GM21367 (cell line): Measurements from ENCODE around the gene MINDY4.

Experiments
- ATAC-seq: cut with Tn5 transposase; IDR thresholded peaks from one replicate; pipeline ENCODE4 v1.9.1; 2021; ENCODE audit not compliant: unreplicated experiment

MINDY4 gene

DNA sequence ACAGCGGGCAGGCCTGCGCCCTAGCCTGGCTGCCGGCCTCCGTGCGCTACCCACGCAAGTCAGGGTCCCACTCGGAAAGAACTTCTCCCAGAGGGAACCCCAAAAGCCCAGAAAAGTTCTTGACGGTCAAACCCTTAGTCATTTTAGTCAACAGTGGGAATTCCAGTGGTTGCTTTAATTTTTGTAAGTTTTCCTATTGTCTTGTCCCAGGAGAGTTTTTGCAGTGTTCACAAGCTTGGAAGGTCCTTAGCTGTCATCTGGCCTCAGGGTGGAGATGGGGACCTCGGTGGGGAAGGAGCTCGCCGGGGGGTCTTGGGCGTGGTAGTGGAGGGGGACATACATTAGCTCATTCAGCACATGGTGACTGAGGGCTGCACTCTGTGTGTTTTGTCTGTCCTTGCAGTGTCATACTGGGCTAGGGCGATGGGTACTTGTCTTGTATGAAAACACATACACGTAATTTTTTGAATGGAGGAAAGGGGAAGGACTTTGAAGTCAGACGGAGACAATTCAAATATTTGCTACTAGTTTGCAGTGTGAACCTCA lies 736 bp downstream of the MINDY4 start:
- no peak for ATAC-seq

DNA sequence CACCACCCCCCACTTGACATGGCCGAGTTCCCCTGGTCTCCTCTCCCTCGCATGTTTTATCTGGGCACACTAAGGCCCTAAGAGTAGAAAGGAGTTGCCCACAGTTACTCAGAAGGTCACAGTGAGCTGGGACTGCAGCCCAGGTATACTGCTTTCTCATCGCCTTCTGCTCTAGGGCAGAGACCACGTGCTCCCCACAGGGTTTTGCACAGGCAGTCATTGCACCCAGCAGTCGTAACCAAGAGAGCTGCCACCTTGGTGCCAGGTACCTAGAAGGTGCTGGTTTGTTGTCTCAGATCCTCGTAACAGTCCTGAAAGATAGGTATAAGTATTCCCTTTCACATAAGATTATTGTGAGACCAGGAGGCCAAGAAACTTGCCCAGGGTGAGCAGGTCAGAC lies 1.8 kb downstream of the MINDY4 start:
- no peak for ATAC-seq

DNA sequence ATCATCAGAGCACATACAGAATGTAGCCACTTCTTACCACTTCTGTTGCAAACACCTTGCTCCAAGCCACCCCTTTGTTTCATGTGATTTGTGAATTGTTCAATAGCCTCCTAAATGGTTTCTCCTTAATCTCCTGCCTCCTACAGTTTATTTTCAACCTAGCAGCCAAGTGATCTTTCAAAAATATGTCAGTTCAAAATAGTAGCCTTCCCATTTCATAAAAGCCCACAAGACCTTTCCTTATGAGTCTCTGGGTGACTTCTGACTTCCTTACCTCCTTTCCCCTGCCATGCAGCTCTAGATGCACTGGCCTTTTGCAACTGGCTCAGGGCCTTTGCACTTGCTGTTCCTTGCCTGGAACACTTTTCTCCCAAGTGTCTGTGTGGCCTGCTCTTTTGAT lies 4.8 kb downstream of the MINDY4 start:
- no peak for ATAC-seq

DNA sequence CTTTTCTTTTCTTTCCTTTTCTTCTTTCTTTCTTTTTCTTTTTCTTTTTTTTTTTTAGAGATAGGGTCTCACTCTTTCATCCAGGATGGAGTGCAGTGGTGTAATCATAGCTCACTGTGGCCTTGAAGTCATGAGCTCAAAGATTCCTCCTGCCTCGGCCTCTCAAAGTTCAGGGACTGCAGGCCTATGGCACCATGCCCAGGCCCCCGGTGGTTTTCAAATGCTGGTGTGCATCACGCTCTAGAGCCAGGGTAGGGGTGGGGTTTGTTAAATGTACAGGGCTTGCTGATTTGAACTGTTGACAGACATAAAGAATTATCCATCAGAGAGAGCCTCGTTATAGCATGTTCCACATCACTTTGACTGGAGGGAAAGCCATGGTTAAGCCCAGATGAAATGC lies 5.8 kb downstream of the MINDY4 start:
- ATAC-seq, result no peak

DNA sequence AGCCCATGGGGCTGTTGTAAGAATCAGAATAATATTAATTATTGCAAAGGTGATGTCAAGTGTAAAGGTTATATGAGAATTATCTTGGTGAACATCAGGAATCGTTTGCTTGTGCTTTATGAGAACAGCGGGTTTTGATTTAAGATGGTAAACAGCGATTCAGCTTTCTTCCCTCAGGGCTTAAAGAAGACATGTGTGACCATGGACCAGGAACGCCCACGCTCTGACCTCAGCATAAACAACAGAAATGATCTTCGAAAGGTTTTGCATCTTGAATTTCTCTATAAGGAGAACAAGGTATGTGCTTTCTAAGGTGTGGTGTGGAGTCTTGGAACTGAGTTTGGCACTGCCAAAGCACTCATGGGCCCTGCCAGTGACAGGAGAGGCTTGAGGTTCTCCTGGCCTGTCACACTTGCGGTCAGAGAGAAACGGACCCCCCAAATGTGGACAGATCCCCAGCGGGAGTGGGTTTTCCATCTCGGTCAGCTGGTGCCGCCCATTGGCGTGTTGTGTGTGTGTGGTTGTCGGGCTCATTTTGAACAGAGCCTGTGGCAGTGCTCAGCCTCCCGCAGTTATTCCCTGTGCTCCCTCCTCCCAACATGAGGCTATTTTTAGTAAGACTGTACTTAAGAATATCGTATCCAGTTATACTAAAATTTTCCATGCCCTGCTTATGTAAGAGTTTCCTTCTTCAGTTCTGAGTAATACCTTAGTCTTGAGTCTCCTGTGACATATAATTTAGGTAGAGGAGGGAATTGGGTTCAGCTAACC lies 7.2 kb downstream of the MINDY4 start:
- ATAC-seq, result no peak

DNA sequence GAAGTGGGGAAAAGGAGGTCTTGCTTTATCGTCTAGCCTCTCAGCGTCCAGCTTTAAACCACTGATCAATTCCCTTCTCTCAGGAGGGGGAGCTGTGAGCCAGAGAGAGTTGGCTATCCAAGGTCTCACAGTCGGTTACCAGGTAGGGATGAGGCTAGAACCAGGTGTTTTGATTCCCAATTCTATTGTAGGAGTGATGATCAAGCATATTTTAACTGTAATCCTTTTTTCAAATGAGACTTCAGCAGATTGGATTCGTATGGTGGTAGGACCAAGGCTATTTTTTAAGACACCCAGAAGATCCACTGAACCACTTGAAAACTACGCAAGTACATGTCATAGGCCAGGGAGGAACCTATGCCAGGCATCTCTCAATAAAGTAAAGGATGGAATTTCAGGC lies 8.4 kb downstream of the MINDY4 start:
- ATAC-seq, result no peak

DNA sequence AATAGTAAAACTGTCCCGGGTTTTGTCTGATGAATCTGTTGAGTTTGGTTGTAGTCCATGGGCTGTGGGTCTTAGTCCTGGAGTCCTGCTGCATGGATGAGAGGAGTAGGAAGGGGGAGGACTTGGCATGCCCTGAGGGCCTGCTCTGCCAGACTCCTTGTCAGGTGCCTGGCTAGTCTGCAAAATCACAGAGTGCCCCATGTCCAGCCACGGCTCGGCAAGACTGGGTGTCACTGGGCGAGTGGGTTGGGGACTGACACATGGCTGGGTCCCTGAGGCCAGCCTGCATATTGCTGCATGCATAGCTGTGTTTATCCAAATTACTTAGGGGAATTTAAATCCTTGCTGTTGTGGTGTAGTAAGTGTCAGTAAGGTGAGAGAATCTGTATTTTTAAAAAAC lies 9.7 kb downstream of the MINDY4 start:
- no peak for ATAC-seq

DNA sequence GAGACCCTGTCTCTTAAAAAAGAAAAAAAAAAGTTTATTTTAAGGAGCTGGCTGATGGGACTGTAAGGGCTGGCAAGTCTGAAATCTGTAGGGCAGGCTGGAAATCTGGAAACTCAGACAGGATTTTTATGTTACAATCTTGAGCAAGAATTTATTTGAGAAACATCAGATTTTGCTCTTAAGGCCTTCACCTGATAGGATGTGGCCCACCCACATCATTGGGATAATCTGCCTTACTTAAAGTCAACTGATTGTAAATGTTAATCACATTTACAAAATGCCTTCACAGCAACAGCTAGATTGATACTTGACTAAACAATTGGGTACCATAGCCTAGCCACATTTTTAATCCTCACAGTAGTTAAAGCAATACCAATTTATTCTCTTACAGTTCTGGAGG lies 11.5 kb downstream of the MINDY4 start:
- ATAC-seq, result no peak

DNA sequence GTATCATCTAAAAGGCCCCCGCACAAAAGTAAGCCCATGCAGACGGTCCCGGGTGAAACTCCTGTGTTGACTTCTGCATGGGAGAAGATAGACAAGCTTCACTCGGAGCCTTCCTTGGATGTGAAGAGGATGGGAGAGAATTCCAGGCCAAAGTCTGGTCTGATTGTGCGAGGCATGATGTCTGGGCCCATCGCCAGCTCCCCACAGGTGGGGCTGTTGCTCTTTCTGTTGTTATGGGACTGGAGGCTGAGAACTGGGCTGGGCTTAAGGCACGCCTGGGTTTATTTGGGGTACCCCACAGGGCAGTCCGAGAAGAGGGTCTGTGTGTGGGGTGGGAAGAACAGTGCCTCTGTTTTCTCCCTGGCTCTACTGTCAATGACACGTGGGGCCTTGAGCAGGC lies 14.6 kb downstream of the MINDY4 start:
- no peak for ATAC-seq

DNA sequence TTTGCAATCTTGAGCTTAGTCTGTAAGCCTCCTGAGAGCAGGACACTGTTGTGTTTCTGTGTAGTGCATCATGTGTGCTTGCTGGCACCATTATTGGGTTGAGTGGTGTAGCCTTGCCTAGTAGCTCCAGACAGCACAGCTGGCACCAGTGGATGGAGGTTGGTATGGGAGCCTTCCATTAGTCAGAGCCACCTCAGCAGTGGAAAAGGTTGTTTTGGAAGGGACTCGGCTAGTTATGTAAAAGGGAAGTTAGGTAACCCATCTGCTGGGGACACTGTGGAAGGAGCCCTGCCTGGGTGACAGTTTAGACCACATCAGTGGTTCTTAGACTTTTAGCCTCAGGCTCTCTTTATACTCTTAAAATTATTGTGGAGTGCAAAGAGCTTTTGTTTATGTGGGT lies 16.3 kb downstream of the MINDY4 start:
- ATAC-seq, result no peak

DNA sequence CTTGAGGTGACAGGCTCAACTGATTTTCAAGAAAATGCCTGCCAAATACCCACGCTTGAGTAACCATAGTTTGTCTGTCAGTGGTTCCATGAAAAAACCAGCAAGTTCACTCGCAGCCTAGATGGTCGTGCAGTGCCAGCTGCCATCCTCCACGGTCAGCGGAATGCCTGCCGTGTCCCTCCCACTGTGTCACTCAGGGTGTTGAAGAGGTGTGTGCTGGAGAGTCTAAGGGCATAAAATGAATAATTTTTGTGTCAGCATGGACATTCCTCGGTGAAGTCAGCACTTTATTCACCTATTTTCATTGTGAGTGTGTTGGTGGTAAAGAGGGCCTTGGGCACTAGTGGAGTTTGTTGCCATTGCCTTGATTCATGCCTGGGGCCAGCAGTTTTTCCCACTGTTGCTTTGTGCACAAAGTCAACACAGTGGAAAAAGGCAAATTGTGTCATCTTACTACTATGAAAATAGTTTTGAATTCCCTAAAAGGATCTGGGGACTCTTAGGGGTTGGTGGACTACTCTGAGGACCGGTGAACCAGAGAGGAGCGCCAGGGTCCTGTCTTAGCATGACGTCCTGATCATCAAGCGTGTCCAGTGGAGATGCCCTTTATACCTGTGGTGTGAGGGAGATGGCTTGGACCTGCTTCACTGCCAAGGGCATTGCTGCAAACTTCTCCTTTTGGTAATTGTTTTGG lies 17.6 kb downstream of the MINDY4 start:
- no peak for ATAC-seq

DNA sequence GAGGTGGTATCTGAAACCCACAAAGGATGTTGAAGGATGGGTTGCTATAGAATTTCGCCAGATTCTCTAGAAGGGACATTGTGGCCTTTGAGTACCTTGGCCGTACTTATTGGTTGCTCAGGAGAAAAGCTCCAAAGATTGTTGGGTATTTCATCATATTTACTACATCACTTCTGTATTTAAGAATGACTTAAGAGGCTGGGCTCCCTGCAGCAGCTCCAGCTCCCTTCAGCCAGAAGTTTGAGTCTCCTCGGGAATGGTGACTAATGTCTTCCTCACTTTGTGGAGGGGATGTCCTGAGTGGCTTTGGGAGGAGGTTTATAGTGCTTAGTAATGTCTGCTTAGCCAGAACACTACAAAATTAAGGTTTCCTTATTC lies 18.1 kb downstream of the MINDY4 start:
- no peak for ATAC-seq

DNA sequence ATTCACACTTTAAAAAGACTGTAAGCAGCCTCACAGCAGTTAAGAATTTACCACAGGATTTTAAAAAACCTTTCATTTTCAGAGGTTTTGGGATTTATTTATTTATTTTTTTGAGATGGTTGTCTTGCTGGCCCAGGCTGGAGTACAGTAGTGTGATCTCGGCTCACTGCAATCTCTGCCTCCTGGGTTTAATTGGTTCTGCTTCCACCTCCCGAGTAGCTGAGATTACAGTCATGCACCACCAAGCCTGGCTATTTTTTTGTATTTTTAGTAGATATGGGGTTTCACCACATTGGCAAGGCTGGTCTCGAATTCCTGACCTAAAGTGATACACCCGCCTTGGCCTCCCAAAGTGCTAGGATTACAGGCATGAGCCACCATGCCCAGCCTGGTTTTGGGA lies 19.1 kb downstream of the MINDY4 start:
- ATAC-seq, result no peak

DNA sequence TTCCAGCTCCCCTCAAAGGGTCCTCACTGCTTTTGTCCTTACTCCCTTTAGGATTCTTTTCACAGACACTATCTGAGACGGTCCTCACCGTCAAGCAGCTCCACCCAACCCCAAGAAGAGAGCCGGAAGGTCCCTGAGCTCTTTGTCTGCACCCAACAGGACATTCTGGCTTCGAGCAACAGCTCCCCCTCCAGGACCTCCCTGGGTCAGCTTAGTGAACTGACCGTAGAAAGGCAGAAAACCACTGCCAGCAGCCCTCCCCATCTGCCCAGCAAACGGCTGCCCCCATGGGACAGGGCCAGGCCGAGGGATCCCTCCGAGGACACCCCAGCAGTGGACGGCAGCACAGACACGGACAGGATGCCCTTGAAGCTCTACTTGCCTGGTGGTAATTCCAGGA lies 19.9 kb downstream of the MINDY4 start:
- no peak for ATAC-seq

DNA sequence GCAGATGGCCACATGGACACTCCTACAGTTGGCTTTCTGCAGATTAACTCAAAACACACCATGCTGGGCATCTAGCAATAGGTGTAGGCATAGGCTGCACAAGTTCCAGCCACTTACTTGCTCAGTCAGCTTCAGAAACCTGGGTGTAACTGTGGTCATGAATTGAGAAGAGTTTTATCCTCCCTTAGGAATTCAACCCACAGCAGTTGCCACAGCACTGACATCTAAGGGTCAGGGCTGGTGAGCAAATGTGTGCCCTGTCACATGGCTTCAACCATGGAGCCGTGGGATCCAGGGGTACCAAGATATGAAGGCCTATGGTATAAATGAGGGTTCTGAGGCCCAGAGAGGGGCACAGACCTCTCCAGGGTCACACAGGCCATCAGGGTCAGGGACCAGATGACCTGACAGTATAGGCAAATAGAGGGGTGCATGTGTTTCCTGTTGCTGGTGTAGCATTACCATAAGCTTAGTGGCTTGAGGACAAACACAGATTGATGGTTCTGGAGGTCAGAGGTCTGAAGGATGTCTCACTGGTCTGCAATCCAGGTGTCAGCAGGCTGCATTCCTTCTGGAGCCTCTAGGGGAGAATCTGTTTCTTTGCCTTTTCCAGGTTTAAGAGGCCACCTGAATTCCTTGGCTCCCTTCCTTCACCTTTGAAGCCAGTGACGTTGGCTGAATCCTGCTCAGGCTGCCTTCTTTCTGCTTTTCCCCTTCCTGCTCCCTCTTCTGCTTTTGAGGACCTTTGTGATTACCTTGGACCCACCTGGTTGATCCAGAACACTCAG lies 24.1 kb downstream of the MINDY4 start:
- no peak for ATAC-seq

DNA sequence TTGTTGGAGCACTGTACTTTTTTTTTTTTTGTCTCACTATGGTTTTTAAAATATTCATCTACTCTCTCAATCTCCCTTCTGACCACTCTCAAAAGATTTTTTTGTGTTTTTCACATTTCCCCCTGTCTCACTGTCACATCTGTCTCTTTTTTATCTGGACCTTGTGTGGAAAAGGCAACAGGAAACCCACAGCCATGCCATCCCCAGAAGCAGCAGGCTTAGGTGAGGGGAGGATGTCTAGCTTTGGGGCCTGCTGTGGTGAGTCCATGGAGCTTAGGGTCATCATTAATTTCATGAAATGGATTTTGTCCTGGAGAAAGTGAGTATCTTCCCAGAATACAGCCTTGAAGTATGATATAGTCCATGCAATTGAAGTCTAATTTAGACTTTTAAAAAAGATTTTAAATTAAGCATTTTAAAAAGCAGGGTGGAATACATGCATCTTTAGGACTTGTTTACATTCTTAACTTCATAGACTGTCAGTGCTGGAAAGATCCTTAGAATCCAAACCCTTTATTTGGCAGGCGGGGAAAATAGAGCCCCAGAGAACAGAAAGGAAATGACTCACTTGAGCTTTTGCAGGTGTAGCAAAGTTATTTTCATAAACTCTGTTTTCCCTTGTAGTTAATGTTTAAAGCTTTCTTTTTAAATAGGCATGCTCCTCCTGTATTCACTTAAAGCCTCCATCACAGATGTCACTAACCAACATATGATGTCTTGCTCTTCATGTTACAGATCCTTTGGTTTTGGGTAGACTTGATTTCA lies 25.1 kb downstream of the MINDY4 start:
- no peak for ATAC-seq

DNA sequence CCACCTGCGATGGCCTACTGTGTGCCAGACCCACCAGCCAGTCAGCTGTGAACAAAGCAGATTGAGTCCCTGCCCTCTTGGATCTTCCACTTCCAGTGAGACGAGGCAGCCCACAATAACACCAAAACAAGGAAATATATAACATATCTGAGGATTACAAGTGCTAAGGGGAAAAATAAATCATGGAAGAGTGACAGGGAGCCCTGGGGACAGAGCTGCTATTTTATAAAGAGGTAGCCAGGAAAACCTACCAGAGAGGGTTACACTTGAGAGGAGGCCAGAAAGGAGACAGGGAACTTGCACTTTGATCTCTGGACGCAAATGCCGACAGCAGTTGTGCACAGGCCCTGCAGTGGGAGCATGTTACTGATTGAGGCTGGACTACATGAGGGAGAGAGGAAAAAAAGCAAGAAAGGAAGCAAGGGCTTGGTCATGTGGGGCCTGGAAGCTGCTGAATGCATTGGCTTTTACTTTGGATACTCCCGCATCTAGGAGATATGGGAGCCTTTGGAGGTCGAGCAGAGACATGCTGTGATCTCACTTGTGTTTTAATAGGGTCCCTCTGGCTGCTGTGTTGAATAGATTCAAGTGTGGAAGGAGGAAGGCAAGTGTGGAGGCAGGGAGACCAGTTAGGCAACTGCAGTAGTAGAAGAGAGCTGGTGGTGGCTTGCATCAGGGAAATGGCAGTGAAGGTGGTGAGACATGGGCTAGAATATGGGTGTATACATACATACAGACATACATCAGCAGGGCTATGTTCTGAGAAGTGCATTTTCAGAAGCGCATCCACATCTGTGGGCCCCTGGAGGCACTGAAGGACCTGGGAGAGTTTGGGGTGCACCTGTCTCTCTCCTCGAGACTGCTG lies 26.2 kb downstream of the MINDY4 start:
- ATAC-seq, result no peak

DNA sequence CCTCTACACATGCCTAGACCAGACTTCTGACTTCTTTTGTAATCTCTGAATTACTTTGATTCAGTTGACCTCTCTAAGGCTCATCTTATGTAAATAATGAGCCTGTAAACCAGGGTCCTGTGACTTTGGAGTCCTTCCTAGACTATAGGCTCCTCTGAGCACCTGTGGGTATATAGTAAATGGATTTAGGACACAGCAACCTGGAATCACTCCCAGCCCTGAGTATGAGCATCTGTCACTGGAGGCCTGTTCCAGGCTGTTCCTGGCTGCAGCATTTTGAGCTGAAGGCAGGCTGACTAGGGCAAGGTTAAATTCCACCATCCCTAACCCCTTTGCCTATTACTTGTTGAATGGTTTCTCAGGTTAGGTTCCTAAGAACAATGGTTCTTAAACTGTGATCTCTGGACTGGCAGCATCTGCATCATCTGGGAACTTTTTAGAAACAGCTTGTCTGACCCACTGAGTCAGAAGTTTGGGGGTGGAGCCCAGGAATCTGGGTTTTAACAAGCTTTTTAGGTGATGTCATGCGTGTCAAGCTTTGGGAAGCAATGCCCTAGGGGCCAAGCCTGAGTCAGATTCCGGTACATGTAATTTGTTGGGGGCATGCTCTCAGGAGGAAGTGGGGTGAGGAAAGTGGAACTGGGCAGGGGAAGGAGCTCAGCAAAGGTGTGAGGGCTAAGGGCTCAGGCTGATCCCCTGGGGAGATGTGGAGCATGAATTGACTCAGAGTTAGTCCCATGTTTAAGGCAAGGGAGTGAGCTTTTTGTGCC lies 28.2 kb downstream of the MINDY4 start:
- peak; percentile 64 for ATAC-seq

DNA sequence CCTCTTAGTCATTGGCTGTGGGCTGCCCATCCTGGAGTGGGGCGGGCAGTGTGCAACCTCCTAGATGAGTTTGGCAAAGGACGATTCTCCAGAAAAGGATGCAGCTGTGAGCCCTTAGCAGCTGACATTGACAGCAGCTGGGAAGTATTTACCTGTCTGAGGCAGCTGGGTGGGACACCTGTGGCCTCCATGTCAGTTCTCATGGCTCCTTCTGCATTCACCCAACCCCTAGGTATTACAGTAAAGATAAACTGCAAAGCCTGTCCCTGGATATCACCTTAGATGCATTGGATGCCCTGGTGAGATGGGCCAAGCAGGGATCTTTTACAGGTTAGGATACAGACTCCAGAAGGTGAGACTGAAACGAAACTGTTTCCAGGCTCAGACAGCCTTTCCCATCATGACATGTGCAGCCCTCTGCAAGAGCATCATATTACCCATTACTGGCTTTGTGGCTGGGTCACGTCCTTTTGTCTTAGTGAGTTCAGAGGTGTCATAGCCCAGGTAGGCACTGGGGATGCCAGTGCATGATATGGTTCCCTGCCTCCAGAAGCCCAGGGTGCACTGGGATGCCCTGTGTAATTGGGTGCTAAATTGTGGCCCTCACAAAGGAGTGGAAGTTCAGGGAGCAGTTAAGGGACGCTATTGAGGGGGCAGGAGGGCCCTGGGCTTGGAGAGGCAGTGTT lies 28.9 kb downstream of the MINDY4 start:
- ATAC-seq, result no peak
